Measurements from ENCODE around the gene PHF21A. TPM values are rescaled to one million over a fixed set of nuclear protein-coding genes. Genes with fewer than 3 reads are reported as not detected.
A peak's percentile ranks its signal among the peaks of the same experiment; 100 is the strongest.

Gene PHF21A
- total RNA-seq, 1 experiment from 2014 or later: 8.2 TPM

GRCh38 chr11:46075928-46076327 lies 45.3 kb downstream of the PHF21A start:
- H3F3A ChIP-seq (ENCODE audit: low read length, unreplicated experiment): no peaks in the 10 kb centered on the region
- TF ChIP-seq CTCF (conservative IDR thresholded peaks at IDR 0.05; ENCODE audit: low read depth, low read length): peak; percentile 44
- TF ChIP-seq EZH2 (IDR thresholded peaks at IDR 0.05; ENCODE audit: low read length, unreplicated experiment): no peak
- no peak for TF ChIP-seq EZH2phosphoT487 (IDR thresholded peaks at IDR 0.05; ENCODE audit: borderline replicate concordance, low read length)
- CTCF ChIA-PET: interaction anchor here (0.9 to 1.3 kb wide), 2 partner anchors 29 to 111 kb away, joined by 3 read pairs; no protein-coding TSS in a partner anchor
- H3K9me2 ChIP-seq (replicated peaks; ENCODE audit: low read length): no peaks in the 10 kb centered on the region
- BruUV-seq (replicated peaks): no TSS peak
- H3K27me3 ChIP-seq (ENCODE audit: low read length): no peaks in the 10 kb centered on the region
- no peaks in the 10 kb centered on the region for H3K36me3 ChIP-seq (ENCODE audit: low read depth, low read length)
- H2AFZ ChIP-seq (ENCODE audit: low read length): no peak overlapping the region
- H4K20me1 ChIP-seq (ENCODE audit: low read length): no peaks in the 10 kb centered on the region
- ATAC-seq (peak; percentile 54; the same call in 1 of the 2 replicates), DNase-seq (peak; percentile 4)
- H3K4me2 ChIP-seq (ENCODE audit: low read length): no peak overlapping the region
- no peak overlapping the region for H3K9ac ChIP-seq (ENCODE audit: low read length)
- no peaks in the 10 kb centered on the region for H3K79me2 ChIP-seq (ENCODE audit: low read length)
- H3K9me3 ChIP-seq (ENCODE audit: low read length): no peaks in the 10 kb centered on the region
- H3K4me3 ChIP-seq (ENCODE audit: low read length): no peak overlapping the region
- peaks cover 8% of the 10 kb centered on the region for H3K4me1 ChIP-seq (ENCODE audit: insufficient read depth, low read length)
- POLR2A ChIA-PET (ENCODE audit: unreplicated experiment): no interaction called here
- H3K27ac ChIP-seq (ENCODE audit: low read length): no peak overlapping the region
- intact Hi-C loops (cut with micrococcal nuclease): loop anchor here (5.0 kb wide), 2 partner anchors 39 to 161 kb away; no protein-coding TSS in a partner anchor

DNA sequence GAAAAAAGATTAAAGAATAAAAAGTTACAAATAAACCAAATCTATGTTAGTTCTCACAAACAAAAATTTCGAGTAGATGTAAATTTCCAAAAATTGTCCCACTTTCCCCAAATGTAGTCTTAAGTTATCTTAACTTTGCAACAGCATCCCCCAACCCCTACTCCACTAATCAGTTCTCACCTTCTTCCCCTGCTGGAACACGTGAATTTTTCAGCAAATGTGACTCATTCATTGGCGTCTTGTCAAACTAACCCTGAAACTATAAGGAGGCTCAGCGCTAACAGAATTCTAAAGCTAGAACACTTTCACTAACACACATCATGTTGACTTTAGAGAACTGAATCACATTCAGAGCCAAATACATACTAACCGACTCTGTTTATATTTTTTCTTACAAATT lies 46.1 kb downstream of the PHF21A start:
- no peaks in the 10 kb centered on the region for H3K27me3 ChIP-seq (ENCODE audit: low read length)
- no peaks in the 10 kb centered on the region for H3F3A ChIP-seq (ENCODE audit: low read length, unreplicated experiment)
- TF ChIP-seq EZH2phosphoT487 (IDR thresholded peaks at IDR 0.05; ENCODE audit: borderline replicate concordance, low read length) (no peak), EZH2 (IDR thresholded peaks at IDR 0.05; ENCODE audit: low read length, unreplicated experiment) (no peak), CTCF (conservative IDR thresholded peaks at IDR 0.05; ENCODE audit: low read depth, low read length) (no peak)
- intact Hi-C loops (cut with micrococcal nuclease): loop anchor here (5.0 kb wide), 2 partner anchors 38 to 162 kb away; no protein-coding TSS in a partner anchor
- H2AFZ ChIP-seq (ENCODE audit: low read length): no peak overlapping the region
- 0 out of 2 replicates have a peak overlapping the region, but pooled peaks have one; percentile 6 for H3K4me2 ChIP-seq (ENCODE audit: low read length)
- no peaks in the 10 kb centered on the region for H3K9me3 ChIP-seq (ENCODE audit: low read length)
- no peak overlapping the region for H3K4me3 ChIP-seq (ENCODE audit: low read length)
- peak; percentile 84 for ATAC-seq
- CTCF ChIA-PET: interaction anchor here (0.9 kb wide), 1 partner anchor 28 kb away, joined by 3 read pairs; no protein-coding TSS in a partner anchor
- no peaks in the 10 kb centered on the region for H3K9me2 ChIP-seq (replicated peaks; ENCODE audit: low read length)
- peak; percentile 65 for DNase-seq
- no peak overlapping the region for H3K27ac ChIP-seq (ENCODE audit: low read length)
- no peaks in the 10 kb centered on the region for H4K20me1 ChIP-seq (ENCODE audit: low read length)
- H3K4me1 ChIP-seq (ENCODE audit: insufficient read depth, low read length): peaks cover 8% of the 10 kb centered on the region
- POLR2A ChIA-PET (ENCODE audit: unreplicated experiment): no interaction called here
- no peaks in the 10 kb centered on the region for H3K79me2 ChIP-seq (ENCODE audit: low read length)
- no peak overlapping the region for H3K9ac ChIP-seq (ENCODE audit: low read length)
- BruUV-seq (replicated peaks): no TSS peak
- H3K36me3 ChIP-seq (ENCODE audit: low read depth, low read length): no peaks in the 10 kb centered on the region

DNA sequence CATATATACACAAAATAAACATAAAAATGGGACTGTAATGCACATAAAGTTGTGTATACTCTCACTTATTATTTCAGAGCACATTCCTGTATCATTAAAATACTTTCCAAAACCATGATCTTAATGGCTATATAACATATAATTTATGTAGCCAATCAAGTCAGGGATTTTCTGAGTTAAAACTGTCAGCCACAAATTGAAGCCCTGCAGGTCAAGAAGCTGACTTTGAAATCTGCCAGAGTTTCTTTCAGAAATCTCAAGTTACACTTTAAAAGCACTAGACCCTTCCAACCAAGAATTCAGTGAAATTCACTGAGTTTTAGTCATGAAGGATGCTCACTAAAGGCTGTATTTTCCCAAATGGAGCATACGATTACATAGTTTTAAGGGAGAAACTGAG lies 47.6 kb downstream of the PHF21A start:
- no peaks in the 10 kb centered on the region for H3K9me2 ChIP-seq (replicated peaks; ENCODE audit: low read length)
- peaks cover 8% of the 10 kb centered on the region for H3K4me1 ChIP-seq (ENCODE audit: insufficient read depth, low read length)
- no peak overlapping the region for H3K4me3 ChIP-seq (ENCODE audit: low read length)
- no peaks in the 10 kb centered on the region for H3K36me3 ChIP-seq (ENCODE audit: low read depth, low read length)
- no peak overlapping the region for H3K9ac ChIP-seq (ENCODE audit: low read length)
- H3K27me3 ChIP-seq (ENCODE audit: low read length): no peaks in the 10 kb centered on the region
- H3K27ac ChIP-seq (ENCODE audit: low read length): no peak overlapping the region
- ChIA-PET CTCF (no interaction called here), POLR2A (ENCODE audit: unreplicated experiment) (no interaction called here)
- H3K9me3 ChIP-seq (ENCODE audit: low read length): no peaks in the 10 kb centered on the region
- TF ChIP-seq EZH2 (IDR thresholded peaks at IDR 0.05; ENCODE audit: low read length, unreplicated experiment) (no peak), EZH2phosphoT487 (IDR thresholded peaks at IDR 0.05; ENCODE audit: borderline replicate concordance, low read length) (no peak), CTCF (conservative IDR thresholded peaks at IDR 0.05; ENCODE audit: low read depth, low read length) (no peak)
- H4K20me1 ChIP-seq (ENCODE audit: low read length): no peaks in the 10 kb centered on the region
- no peaks in the 10 kb centered on the region for H3F3A ChIP-seq (ENCODE audit: low read length, unreplicated experiment)
- H3K79me2 ChIP-seq (ENCODE audit: low read length): no peaks in the 10 kb centered on the region
- no peak overlapping the region for H3K4me2 ChIP-seq (ENCODE audit: low read length)
- no peak for ATAC-seq
- intact Hi-C loops (cut with micrococcal nuclease): no loop called here
- no peak overlapping the region for H2AFZ ChIP-seq (ENCODE audit: low read length)
- no TSS peak for BruUV-seq (replicated peaks)
- no peak for DNase-seq
